ENCODE data around the gene SV2C. TPM values are rescaled to one million over a fixed set of nuclear protein-coding genes. Genes with fewer than 3 reads are reported as not detected.

The SV2C gene
- total RNA-seq, 4 donors from 2014 or later = 0.16 to 2.6 (median 0.30) TPM

GRCh38 chr5:76187386-76187785, 104.2 kb downstream of the SV2C start:
- Histone ChIP-seq H3K36me3 (no peaks in the 10 kb centered on the region), H3K4me3 (no peak overlapping the region), H3K4me1 (no peaks in the 10 kb centered on the region), H3K27me3 (no peaks in the 10 kb centered on the region), H3K27ac (no peak overlapping the region), H3K9me3 (no peaks in the 10 kb centered on the region)
- intact Hi-C loops (cut with DNase I; ENCODE audit: low total_unique reads) = loop anchor here (5.0 kb wide), 1 partner anchor 45 kb away; no protein-coding TSS in a partner anchor
- no peak for TF ChIP-seq EP300 (IDR thresholded peaks at IDR 0.05; ENCODE audit: low read depth)
- TF ChIP-seq POLR2AphosphoS5 (IDR thresholded peaks at IDR 0.05) = no peak
- no peak for TF ChIP-seq POLR2A (IDR thresholded peaks at IDR 0.05)
- no peak for TF ChIP-seq CTCF (IDR thresholded peaks at IDR 0.05)
- in situ Hi-C loops (cut with MboI; ENCODE audit: low pct_ligation_motif_present in 1 of 4, low pct_unique_long_range_greater_than_20kb in 1 of 4, low sequenced_read_pairs in 3 of 4) = no loop called here
- DNase-seq = no peak

- in situ Hi-C loops (cut with MboI; ENCODE audit: low pct_ligation_motif_present in 1 of 4, low pct_unique_long_range_greater_than_20kb in 1 of 4, low sequenced_read_pairs in 3 of 4) (no loop called here), intact Hi-C loops (cut with DNase I; ENCODE audit: low total_unique reads) (no loop called here)
- 99 to 100% methylated on average over 1 to 3 of the region's 3 CpGs for WGBS, 2 donors (ENCODE audit: low coverage in 1 of 2)
- no peak for TF ChIP-seq POLR2AphosphoS5 (IDR thresholded peaks at IDR 0.05)
- TF ChIP-seq POLR2A (IDR thresholded peaks at IDR 0.05) = no peak
- TF ChIP-seq CTCF (IDR thresholded peaks at IDR 0.05) = no peak
- no peak for TF ChIP-seq EP300 (IDR thresholded peaks at IDR 0.05; ENCODE audit: low read depth)
- Histone ChIP-seq H3K4me3 (no peak overlapping the region), H3K9me3 (no peaks in the 10 kb centered on the region), H3K4me1 (no peaks in the 10 kb centered on the region), H3K27ac (no peak overlapping the region), H3K36me3 (no peaks in the 10 kb centered on the region), H3K27me3 (no peaks in the 10 kb centered on the region)
- DNase-seq = no peak
Observed at GRCh38 chr5:76190356-76190755, 107.2 kb downstream of the SV2C start.

GRCh38 chr5:76192837-76193236, 109.7 kb downstream of the SV2C start:
- DNase-seq = no peak
- H3K27ac ChIP-seq = no peak overlapping the region
- no peaks in the 10 kb centered on the region for H3K27me3 ChIP-seq
- intact Hi-C loops (cut with DNase I; ENCODE audit: low total_unique reads) (no loop called here), in situ Hi-C loops (cut with MboI; ENCODE audit: low pct_ligation_motif_present in 1 of 4, low pct_unique_long_range_greater_than_20kb in 1 of 4, low sequenced_read_pairs in 3 of 4) (no loop called here)
- no peak overlapping the region for H3K4me3 ChIP-seq
- H3K4me1 ChIP-seq = peaks cover 0 to 8% (median 0%) of the 10 kb centered on the region in 4 donors
- TF ChIP-seq POLR2A (IDR thresholded peaks at IDR 0.05) (no peak), EP300 (IDR thresholded peaks at IDR 0.05; ENCODE audit: low read depth) (no peak), CTCF (IDR thresholded peaks at IDR 0.05) (no peak), POLR2AphosphoS5 (IDR thresholded peaks at IDR 0.05) (no peak)
- no peaks in the 10 kb centered on the region for H3K9me3 ChIP-seq
- H3K36me3 ChIP-seq = no peaks in the 10 kb centered on the region
- 58 to 71% methylated on average over 5 of the region's 5 CpGs for WGBS, 2 donors (ENCODE audit: low coverage in 1 of 2)

GRCh38 chr5:76193635-76194034, 110.5 kb downstream of the SV2C start:
- TF ChIP-seq POLR2AphosphoS5 (IDR thresholded peaks at IDR 0.05) (no peak), POLR2A (IDR thresholded peaks at IDR 0.05) (no peak), EP300 (IDR thresholded peaks at IDR 0.05; ENCODE audit: low read depth) (no peak), CTCF (IDR thresholded peaks at IDR 0.05) (no peak)
- intact Hi-C loops (cut with DNase I; ENCODE audit: low total_unique reads) = no loop called here
- no peak for DNase-seq

More at GRCh38 chr5:76193635-76194034, 110.5 kb downstream of the SV2C start:
- Histone ChIP-seq H3K4me3 (no peak overlapping the region), H3K9me3 (no peaks in the 10 kb centered on the region), H3K27ac (no peak overlapping the region), H3K4me1 (peaks cover 0 to 8% (median 0%) of the 10 kb centered on the region in 4 donors), H3K27me3 (no peaks in the 10 kb centered on the region), H3K36me3 (no peaks in the 10 kb centered on the region)
- in situ Hi-C loops (cut with MboI; ENCODE audit: low pct_ligation_motif_present in 1 of 4, low pct_unique_long_range_greater_than_20kb in 1 of 4, low sequenced_read_pairs in 3 of 4) = no loop called here
